LoVo (cell line): Measurements from ENCODE around the gene PSD2.

Experiments used
- DNase-seq: peaks from one replicate; pipeline ENCODE4 v3.0.0-alpha.2; 2016; ENCODE audit warnings: low spot score

Gene PSD2

DNA sequence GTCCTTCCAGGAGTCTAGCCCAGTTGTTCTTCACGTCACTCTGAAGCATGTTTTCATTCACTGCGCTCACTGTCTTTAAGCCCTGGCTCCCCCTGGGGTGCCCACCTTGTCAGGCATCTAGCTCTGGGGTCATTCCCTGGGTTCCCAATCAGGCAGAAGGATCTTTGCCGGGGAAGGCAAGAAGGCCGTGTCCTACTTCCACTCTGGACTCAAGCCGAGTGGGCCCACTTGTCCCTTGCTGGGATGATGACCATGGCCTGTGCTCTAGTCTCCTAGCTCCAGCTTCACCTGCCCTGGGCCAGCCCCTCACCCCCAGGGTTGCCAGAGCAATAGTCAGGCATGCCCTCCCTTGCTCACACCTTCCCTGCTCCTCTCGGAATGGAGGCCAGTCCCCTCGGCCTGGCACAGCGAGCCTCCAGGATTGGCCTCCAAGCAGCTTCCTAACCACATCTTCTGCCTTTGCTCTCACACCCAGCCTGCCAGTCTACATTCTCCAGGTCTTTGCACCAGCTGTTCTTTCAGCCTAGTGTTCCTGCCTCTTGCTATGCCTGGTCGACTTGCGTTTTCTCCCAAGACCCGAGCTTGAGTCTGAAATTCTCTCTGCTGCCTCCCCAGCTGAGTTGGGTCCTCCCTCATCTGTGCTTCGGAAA is 32.2 kb upstream of the PSD2 start:
- DNase-seq, result no peak

DNA sequence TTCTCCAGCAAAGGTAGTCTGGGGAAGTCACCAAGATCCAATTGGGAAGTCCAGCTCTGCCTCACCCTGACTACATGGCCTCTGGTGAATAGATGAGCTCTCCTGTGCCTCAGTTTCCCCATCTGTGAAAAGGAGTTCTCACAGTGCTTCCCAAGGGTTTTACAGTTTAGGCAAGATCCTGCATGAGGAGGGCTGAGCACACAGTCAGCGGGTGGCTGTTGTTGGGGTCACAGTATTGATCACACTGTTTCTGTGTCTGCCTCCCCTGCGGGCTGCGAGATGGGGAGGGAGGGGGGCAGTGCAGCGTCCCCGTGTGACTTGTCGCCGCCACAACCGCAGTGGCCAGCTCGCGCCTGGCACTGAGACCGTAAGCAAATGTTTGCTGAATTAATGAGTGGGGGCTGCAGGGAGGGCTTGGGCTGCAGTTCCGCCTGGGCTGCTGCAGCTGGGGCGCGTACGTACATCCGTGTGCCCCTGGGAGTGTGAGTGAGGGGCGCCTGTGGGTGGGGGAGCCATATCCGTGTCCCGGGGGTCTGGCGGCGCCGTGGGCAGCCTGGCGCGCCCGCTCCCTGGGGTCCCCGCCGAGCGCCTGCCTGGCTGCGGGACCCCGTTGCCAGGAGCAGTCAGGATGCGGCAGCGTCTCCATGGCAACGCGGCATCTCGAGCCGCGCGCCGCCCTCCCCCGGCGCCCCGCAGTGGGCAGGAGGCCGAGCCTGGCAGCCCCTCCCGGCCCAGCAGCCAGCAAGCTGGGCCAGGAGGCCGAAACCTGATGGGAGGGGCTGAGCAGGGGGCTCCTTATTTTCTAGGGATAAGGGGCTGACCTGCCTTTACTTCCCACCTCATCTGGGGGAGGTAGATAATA is 31.4 kb upstream of the PSD2 start:
- DNase-seq, result no peak

DNA sequence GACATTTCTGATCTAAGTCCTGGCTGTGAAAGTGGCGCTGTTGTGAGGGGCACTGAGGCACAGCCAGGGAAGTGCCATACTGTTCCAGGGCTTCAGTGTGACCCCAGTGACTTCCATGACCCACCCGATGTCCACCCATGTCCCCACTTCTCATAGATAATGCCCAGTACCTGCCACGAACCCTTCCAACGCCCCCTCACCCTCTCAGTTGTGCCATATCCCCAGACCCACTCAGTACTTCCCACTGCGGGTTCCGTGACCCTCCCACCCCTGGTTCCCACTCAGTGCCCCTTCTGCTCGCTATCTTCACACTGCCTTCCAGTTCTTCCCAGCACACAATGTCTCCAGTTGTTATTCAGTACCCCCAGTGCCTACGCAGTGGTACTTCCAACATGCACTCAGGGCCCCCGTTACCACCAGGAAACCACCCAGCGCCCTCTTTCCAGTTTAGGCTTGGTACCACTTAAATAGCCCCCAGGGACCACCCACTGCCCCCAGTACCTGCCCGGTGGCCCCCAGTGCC is 30.7 kb upstream of the PSD2 start:
- no peak for DNase-seq

DNA sequence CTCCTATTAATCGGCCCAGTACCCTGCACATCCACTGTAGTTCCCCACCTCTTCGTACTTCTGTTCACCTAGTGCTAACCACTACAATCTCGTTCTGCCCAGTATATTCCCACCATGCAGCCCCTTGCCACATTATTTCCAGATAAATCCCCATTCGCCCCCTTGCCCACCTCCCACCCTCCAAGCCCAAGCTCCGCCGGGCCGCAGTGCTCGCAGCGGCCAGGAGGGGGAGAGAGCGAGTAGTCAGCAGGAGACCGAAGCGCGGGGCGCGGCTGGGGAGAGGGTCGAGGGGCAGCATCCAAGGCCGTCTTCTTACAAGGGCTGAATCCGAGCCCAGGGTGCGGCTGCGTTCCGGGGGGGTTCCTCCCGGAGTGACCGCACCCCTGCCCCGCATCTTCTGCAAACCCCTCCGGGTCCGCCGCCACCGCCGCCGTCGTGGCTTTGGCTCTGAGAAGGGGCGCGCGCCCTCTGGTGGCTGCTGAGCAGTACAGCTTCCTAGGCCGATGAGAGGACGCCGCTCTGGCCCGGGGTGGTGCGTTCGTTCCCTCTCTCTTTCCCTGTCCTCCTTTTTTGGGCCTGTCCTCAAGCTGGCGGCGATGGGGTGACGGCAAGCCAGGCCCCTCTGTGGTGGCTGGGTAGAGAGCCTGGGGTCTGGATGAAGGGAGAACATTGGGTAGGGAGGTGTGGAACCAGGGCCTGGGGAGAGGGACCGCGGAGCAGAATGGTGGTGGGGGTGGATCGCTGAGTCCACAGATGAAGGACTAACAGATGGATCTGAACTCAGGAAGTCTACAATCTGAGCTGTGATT is 30.0 kb upstream of the PSD2 start:
- DNase-seq, result peak; percentile 86

DNA sequence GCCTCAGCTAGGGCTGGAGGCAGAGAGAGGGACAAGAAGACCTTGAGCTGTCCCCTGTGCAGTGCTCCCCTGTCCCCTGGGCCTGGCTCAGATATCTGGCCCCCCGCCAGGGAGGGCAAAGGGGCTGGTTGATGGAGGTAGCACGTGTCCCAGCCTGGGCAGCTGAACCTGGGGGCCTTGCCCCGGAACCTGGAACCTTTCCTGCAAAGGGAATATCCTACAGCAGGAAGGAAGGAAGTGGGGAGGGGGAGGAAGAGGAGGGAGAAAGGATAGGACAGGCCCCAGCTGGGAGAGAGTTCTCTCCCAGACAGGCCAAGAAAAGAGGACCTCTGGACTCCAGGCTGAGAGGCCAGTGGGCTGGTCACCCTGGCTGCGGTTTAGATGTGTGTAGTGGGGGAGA is 27.6 kb upstream of the PSD2 start:
- DNase-seq, result no peak

DNA sequence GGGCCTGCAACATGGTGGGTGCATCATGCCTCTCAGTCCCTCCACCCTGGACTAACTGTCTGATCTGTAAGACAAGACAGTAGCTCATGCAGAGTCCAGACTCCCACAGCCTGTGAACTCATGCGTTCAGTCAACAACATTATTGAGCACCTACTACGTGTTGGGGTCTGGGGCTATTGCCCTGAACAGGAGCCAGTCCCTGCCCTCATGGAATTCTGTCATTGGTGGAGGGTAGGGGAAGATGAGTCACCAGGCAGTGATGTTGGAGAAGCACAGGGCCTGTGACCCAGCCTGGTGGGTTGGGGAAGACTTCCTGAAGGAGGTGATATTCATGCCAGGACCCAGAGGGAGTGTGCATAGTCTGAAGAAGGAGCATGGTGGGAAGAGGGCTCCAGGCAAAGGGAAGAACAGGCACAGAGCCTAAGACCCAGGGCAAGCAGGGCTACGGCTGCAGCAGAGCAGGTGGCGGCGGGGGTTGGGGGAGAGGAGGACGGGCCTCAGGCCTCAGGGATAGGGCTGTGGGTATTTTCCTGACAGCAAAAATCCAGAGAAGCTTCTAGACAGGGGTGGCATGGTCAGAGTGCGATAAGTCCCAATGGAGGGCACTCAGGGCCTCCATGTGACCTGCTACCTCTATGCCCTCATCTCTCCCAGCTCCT is 26.7 kb upstream of the PSD2 start:
- DNase-seq, result no peak

DNA sequence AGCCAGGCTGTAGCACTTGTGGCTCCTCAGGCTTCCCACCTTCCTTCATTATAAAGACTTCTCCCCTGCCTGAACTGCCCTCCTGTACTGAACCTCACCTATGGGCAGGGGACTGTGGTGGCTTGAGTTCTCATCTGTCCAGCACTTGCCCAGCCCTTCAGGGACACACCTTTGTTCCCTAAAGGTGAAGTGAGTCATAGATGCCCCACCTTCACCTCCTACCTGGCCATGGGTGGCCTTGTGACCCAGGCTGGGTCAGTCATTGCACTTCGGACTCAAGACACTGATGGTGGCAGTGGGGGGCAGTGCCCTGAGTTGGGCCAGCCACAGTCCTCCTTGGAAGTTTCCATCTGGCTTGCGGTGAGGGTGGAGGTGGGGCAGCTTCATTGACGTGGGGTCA is 26.1 kb upstream of the PSD2 start:
- no peak for DNase-seq

DNA sequence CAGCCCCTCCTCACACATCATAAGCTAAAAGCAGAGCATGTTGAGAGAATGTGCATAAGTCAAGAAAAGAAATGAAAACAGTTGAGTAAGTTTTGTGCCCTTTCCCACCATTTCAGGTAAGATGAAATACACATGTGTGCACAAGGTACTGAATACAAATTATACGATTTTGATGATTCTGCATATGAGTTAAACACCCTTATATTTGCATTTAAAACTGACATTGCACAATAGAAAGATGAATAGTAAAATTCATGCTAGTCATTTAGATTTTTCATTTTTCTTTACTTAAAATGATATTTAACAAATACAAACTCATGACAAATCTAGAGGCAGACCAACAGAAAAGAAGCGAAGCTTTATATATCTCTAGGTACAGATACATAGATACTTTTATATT is 24.9 kb upstream of the PSD2 start:
- DNase-seq, result no peak

DNA sequence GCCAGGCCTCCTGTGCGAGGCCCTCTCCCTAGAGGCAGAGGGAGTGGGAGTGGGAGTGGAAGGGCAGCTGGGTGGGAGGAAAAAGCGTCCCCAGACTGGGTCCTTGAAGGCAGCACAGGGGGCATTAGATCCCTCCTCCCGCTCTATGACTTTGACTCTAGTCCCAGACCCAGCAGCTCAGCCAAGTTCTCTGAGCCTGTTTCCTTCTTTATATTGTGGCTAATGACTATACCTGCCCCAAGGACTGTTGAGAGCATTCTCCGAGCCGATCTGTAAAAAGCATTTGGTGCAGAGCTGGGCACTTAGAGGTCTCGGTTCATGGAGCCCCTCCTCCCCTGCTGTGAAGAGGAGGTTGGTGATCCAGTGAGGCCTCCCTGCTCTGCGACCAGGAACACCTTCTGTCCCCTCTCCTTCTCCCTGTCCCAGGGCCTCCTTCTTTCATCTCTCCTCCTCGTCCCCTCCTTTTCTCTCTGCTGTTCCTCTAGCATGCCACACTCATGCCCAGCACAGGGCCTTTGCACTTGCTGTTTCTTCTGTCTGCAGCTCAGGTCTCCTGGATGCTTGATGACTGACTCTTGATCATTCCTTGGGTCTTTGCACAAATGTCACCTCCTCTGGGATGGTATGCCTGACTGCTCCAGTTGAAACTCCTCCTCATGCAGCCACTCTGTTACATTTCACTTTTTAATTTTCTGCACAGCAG is 23.4 kb upstream of the PSD2 start:
- no peak for DNase-seq

DNA sequence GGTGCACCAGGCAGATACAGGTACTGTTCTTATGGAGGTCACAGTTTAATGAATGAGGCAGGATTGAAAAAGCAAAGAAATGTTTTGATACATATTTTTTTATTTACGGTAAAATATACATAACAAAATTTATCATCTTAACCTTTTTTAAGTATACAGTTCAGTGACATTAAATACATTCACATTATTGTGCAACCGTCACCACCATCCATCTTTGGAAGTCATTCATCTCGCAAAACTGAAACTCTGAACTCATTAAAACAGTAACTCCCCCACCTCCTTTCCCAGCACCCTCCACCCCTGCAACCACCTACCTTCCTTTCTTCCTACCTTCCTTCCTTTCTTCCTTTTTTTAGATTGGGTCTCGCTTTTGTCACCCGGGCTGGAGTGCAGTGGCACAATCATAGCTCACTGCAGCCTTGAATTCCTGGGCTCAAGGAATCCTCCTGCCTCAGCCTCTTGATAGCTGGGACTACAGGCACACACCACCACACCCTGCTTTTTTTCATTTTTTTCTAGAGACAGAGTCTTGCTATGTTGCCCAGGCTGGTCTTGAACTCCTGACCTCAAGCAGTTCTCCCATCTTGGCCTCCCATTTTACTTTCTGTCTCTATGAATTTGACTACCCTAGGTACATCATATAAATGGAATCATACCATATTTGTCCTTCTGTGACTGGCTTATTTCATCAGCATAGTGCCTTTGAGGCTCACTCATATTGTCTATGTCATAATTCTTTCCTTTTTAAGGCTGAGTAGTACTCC is 22.5 kb upstream of the PSD2 start:
- DNase-seq, result no peak

DNA sequence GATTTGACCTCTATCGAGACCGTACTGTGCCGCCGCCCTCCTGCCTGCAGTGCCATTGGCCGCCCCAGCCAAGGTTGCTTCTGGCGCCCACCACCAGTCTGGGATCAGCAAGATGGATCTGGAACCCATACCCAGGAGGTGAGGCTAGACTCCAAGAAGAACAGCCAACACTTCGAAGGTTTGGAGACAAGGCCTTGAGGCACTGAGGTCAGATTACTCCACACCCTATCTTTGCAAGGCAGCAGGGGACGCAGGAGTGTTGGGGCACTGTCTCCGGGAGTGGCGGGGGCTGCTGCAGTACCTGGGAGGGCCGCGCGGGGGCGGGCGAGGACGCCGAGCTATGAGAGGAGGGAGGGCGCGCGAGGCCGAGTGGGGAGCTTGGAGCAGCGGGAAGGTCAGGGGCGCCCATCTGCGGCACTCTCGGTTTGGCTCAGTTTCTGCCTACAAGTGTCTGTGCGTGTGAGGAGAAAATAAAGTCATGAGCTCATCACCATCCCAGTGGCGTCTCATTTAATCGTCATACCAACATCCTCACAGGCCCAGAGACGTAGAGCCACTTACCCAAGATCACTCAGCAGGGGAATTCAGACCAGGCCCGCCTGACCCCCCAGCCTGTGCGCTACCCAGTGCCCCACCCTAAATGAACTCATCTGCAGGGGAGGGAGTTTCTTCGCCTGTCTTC is 20.5 kb upstream of the PSD2 start:
- peak; percentile 34 for DNase-seq

DNA sequence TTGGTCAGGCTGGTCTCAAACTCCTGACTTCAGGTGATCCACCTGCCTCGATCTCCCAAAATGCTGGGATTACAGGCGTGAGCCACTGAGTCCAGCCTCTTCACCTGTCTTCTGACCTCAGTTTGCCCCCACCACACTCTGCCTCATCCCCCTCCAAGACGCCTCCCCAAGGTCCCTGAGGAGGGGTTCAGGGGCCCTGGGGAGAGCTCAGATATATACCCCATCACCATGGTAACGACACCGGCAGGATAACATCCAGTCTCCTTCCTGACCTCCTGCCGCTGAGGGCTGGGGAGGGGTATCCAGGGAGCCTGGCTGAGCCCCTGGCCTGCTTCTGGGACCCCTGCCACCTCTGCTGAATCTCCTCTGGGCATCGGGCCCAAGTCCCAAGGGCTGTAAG is 19.7 kb upstream of the PSD2 start:
- no peak for DNase-seq

DNA sequence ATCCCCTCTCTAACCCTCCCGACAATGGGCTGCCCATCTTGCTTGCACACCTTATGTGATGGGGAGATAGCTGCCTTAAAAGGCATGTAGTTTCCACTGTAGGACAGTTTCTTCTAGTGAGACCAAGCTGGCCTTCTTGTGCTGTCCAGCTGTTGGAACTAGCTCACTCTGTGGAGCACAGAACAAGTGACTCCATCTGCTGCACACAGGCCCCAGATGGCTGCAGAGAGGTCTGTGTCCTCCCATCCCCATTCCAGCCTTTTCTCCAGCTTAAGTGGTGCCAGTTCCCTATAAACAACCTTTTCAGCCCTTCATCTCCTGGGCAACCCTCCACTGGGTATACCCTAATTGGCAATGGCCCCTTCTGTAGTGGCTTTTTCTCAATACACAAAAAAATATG is 18.7 kb upstream of the PSD2 start:
- DNase-seq, result no peak

DNA sequence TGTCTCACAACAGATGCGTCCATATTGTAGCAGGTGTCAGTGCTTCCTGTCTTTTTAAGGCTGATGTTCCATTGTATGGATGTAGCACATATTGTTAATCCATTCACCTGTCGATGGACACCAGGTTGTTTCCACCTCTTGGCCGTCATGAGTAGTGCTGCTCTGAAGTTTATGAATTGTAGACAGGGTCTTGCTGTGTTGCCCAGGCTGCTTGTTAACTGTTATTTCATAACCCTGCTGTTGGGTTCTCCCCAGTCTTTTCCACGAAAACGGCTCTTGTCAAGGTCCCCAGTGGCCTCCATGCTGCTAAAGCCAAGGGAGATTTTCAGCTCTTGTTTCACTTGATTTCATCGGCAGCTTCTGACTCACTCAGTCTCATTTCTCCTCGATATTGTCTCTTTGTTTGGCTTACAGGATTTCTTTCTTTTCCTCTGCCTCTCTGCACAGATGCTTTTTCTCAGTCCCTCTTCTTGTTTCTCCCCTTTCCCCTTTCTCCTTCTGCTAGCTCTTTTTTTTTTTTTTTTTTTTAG is 12.1 kb upstream of the PSD2 start:
- DNase-seq, result no peak

DNA sequence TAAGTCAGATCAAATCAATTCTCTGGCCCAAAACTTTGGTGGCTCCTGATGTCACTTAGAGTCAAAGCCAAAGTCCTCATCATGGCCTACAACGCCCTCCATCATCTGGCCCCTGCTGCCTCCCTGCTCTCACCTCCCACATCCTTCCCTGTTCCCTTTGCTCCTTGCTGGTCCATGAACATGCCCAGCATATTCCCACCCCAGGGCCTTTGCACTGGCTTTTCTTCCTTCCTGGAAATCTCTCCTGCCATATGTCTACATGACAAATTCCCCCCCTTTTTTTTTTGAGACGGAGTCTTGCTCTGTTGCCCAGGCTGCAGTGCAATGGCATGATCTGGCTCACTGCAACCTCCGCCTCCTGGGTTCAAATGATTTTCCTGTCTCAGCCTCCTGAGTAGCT is 11.1 kb upstream of the PSD2 start:
- DNase-seq, result no peak

DNA sequence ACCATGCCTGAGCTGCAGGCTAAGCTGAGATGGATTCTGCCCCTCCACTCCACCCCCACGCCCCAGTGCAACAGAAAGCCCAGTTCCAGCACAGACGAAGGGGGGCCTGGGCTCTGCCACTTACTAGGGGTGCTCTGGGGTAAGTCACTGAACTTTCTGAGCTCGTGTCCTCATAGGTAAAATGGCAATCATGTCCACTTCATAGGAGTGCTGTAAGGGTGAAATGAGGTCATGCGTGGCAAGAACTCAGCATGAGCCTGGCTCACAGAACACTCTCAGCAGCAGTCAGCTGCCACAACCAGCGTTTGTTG is 8.4 kb upstream of the PSD2 start:
- DNase-seq, result no peak

DNA sequence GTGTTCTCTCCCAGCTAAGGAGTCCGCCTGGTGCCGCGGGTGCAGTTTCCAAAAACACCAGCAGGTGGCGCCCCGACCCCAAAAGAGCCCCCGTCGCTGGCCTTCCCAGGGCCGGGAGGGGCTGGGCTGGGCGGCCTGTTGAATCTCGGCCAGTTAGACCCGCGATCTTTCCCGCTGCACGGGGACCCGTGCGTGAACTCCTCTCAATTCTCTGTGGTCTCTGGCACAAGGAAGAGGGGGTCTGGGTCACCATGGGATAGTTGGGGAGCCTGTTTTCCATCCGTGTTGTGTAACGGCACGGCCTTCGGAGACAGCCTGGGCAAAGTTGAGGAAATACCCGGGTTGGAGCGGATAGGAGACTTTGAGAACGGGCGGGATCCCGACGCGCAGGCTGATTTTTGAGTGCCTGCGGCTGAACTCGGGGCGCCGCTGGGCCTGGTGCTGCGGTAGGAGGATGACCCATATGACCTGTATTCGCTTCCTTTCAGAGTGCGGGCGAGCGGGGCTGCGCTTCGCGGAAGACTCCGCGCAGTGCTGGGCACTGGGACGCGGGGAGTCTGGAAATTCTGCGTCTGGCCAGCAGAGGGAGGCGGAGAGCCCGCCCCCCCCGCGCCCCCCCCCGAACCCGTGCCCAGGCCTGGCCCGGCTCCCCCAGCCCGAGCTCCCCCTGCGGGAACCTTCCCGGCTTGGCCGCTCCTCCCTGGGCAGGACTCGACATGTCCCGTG is 7.9 kb upstream of the PSD2 start:
- DNase-seq, result peak; percentile 84

DNA sequence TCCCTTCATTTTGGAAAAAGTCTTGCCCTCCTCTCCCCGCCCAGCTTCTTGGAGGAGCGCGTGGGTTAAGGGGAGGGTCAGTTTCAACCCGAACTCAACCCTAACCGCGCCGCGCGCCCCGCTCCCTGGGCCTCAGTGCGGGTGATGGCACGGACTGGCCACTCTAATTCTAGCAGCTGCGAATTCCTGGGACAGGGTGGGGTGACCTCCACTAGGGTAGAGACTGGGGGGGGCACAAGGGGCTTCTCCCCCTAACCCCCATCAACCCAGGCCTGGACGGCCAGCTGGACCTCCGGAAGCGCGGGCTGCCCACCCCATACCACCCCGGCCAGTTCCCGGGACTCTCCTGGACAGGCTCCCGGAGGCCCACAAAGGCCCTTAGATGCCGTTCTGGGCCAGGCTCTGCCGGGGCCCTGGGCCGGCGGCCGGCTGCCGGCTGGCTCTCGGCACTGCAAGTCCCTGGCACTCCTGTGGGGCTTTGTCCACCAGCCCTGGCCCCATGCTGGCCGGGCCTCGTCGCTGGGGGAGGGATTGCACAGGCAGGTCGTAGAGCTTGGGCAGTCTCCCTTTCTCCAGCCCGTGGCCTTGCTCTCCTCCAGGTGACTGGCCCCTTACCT is 7.2 kb upstream of the PSD2 start:
- DNase-seq, result no peak
